ENCODE data around the gene RET.

The RET gene

GRCh38 chr10:43123361-43124093 is 46.7 kb downstream of the RET start:
- DNase-seq = no peak

- no peak for DNase-seq
Measured at GRCh38 chr10:43124094-43124521, 47.2 kb downstream of the RET start.

GRCh38 chr10:43124574-43125273 is 47.9 kb downstream of the RET start:
- DNase-seq = no peak

GRCh38 chr10:43125274-43125845 is 48.5 kb downstream of the RET start:
- no peak for DNase-seq

GRCh38 chr10:43125881-43126731 is 49.2 kb downstream of the RET start:
- no peak for DNase-seq

GRCh38 chr10:43126759-43127424 is 50.0 kb downstream of the RET start:
- no peak for DNase-seq

- no peak for DNase-seq
Measured at GRCh38 chr10:43127442-43127841, 50.6 kb downstream of the RET start.

GRCh38 chr10:43128331-43128730 is 51.5 kb downstream of the RET start:
- DNase-seq = no peak

- peak; percentile 99 for DNase-seq
Measured at GRCh38 chr10:43128958-43129706, 52.3 kb downstream of the RET start.

- no peak for DNase-seq
Measured at GRCh38 chr10:43130770-43131171, 53.9 kb downstream of the RET start.

GRCh38 chr10:43131256-43131655 is 54.4 kb downstream of the RET start:
- no peak for DNase-seq

- DNase-seq = no peak
Measured at GRCh38 chr10:43131906-43132305, 55.0 kb downstream of the RET start.

GRCh38 chr10:43132867-43133787 is 56.3 kb downstream of the RET start:
- peak in 1 of 2 experiments; percentile 35 for DNase-seq

- DNase-seq = no peak
Measured at GRCh38 chr10:43134126-43134905, 57.4 kb downstream of the RET start.

- DNase-seq = no peak
Measured at GRCh38 chr10:43135064-43135463, 58.2 kb downstream of the RET start.

- no peak for DNase-seq
Measured at GRCh38 chr10:43135656-43136055, 58.8 kb downstream of the RET start.

GRCh38 chr10:43136432-43136831 is 59.6 kb downstream of the RET start:
- DNase-seq = no peak

GRCh38 chr10:43136995-43137716 is 60.3 kb downstream of the RET start:
- no peak for DNase-seq

GRCh38 chr10:43137717-43138020 is 60.8 kb downstream of the RET start:
- peak; percentile 32 to 44 for DNase-seq

Measured in Kasumi-1 (cell line).